Measurements from ENCODE around the gene SQOR.

- TF ChIP-seq CTCF (conservative IDR thresholded peaks at IDR 0.05; ENCODE audit: low read depth in 2 of 2) (no peak), ZNF462 (CRISPR knock-in tag; IDR thresholded peaks at IDR 0.05) (no peak), REST (IDR thresholded peaks at IDR 0.05; ENCODE audit: unreplicated experiment) (no peak)
Observed at GRCh38 chr15:45628136-45628535, 6.7 kb upstream of the SQOR start.

Measured in GM23338 (cell line).